H1 (cell line): ENCODE data around the gene FHOD1. TPM values are rescaled to one million over a fixed set of nuclear protein-coding genes. Genes with fewer than 3 reads are reported as not detected.

Source experiments
- ATF2 ChIP-seq: IDR thresholded peaks from 2 replicates; pipeline ENCODE4 v1.6.1; 2012; ENCODE audit warnings: low read length, inconsistent platforms
- CHD1 ChIP-seq: IDR thresholded peaks from 2 replicates; pipeline ENCODE4 v1.6.1; 2012; ENCODE audit warnings: low read depth, low read length, improper control_type of control experiment
- CREB1 ChIP-seq: IDR thresholded peaks from 2 replicates; pipeline ENCODE4 v1.6.1; 2012; ENCODE audit warnings: inconsistent platforms
- CTCF ChIP-seq, 3 experiments: IDR thresholded peaks; 1 replicate in 2 of 3; 2 replicates in 1 of 3; pipeline versions ENCODE4 v1.5.1 to v1.6.1; 2011; ENCODE audit warnings: low read length in 3 of 3, mild to moderate bottlenecking in 3 of 3, inconsistent platforms in 2 of 3, low read depth in 1 of 3, moderate library complexity in 1 of 3; ENCODE audit not compliant: insufficient read depth in 1 of 3; ENCODE audit errors: control extremely low read depth in 1 of 3
- E2F6 ChIP-seq: IDR thresholded peaks from 2 replicates; pipeline ENCODE4 v1.6.1; 2012; ENCODE audit warnings: inconsistent platforms
- EGR1 ChIP-seq: IDR thresholded peaks from 2 replicates; pipeline ENCODE4 v1.6.1; 2011; ENCODE audit warnings: low read depth, low read length, borderline replicate concordance
- KDM1A ChIP-seq: fragments of 200-600, 300-600 bp; sonication (generic); IDR thresholded peaks from 2 replicates; pipeline ENCODE4 v1.7.1; 2016; ENCODE audit warnings: mild to moderate bottlenecking, low read length, borderline replicate concordance
- KDM5A ChIP-seq: fragments of 200-600 bp; IDR thresholded peaks from 2 replicates; pipeline ENCODE4 v1.7.1; 2012; ENCODE audit warnings: mild to moderate bottlenecking, low read length, inconsistent platforms, mixed read lengths
- MAX ChIP-seq: IDR thresholded peaks from 2 replicates; pipeline ENCODE4 v1.6.1; 2012; ENCODE audit warnings: inconsistent platforms
- POLR2A ChIP-seq, 2 experiments: IDR thresholded peaks; 1 replicate in 1 of 2; 2 replicates in 1 of 2; pipeline ENCODE4 v1.6.1; 2011; ENCODE audit warnings: low read depth in 2 of 2, low read length in 2 of 2, mild to moderate bottlenecking in 2 of 2; ENCODE audit errors: control extremely low read depth in 1 of 2
- RAD21 ChIP-seq, 2 experiments: IDR thresholded peaks in 1 of 2; conservative IDR thresholded peaks in 1 of 2; 2 replicates each; pipeline ENCODE4 v1.6.1; 2011; ENCODE audit warnings: low read depth in 2 of 2, low read length in 2 of 2, improper control_type of control experiment in 1 of 2, inconsistent platforms in 1 of 2, mild to moderate bottlenecking in 1 of 2, moderate library complexity in 1 of 2
- RFX5 ChIP-seq: IDR thresholded peaks from 2 replicates; pipeline ENCODE4 v1.6.1; 2011; ENCODE audit warnings: low read depth, low read length, improper control_type of control experiment, borderline replicate concordance
- polyA plus RNA-seq, 7 experiments: library from polyadenylated mRNA; depleted of rRNA in 3 of 7; stranded (reverse) in 5 of 7; unstranded in 2 of 7; fragments of >200 nt in 5 of 7; fragments of 200-250 nt in 2 of 7; gene quantifications; 1 replicate in 5 of 7; 2 replicates in 1 of 7; 4 replicates in 1 of 7; pipeline versions ENCODE4 v1.2.1 to v1.2.3, GENCODE V29; 2011 to 2013; ENCODE audit warnings: missing spikeins in 2 of 7, mixed read lengths in 2 of 7
- total RNA-seq: library from RNA; stranded (reverse); fragmentation: NEBNext Ultra II Directional; extraction: Animal tissue kit (Norgen Biotek cat#: 25700); gene quantifications from 2 replicates; pipeline ENCODE4 v1.2.1, GENCODE V29; 2021

FHOD1 gene
- total and polyA plus RNA-seq, 2 of the 8 experiments (the other 6 are each of a cell fraction or from before 2014, with no cell fraction given) = 31.3 to 60.7 TPM

- TF ChIP-seq RFX5 (no peak), POLR2A (IDR thresholded peaks at IDR 0.05; ENCODE audit: control extremely low read depth in 1 of 2, low read depth in 2 of 2, low read length in 2 of 2) (peak; percentile 57 to 90), EGR1 (no peak), KDM1A (no peak), RAD21 (IDR thresholded peaks at IDR 0.05 in 1 of 2, conservative IDR thresholded peaks at IDR 0.05 in 1 of 2; ENCODE audit: low read depth in 2 of 2, low read length in 2 of 2) (peak; percentile 21 to 52; a peak in 3 of 4 replicates), ATF2 (no peak), CTCF (IDR thresholded peaks at IDR 0.05; ENCODE audit: control extremely low read depth in 1 of 3, insufficient read depth in 1 of 3, low read depth in 1 of 3, low read length in 3 of 3) (peak; percentile 30 to 49 (median 43)), CREB1 (peak; percentile 31; the same call in 1 of the 2 replicates), E2F6 (peak; percentile 21; the same call in 1 of the 2 replicates), CHD1 (no peak), MAX (peak; percentile 69), KDM5A (no peak)
These were observed 507 bp downstream of the FHOD1 start (continued) for GRCh38 chr16:67246756-67247191.
